Activated CD8-positive, alpha-beta memory T cell treated with anti-CD3 and anti-CD28 coated beads, Interleukin-2, amount 50 U/mL, for 1 hour (primary cell): Measurements from ENCODE around the gene C10orf95.

Experiments used
- DNase-seq: peaks from one replicate; pipeline ENCODE4 v3.0.0-alpha.2; 2020; ENCODE audit errors: extremely low read depth

The C10orf95 gene

DNA sequence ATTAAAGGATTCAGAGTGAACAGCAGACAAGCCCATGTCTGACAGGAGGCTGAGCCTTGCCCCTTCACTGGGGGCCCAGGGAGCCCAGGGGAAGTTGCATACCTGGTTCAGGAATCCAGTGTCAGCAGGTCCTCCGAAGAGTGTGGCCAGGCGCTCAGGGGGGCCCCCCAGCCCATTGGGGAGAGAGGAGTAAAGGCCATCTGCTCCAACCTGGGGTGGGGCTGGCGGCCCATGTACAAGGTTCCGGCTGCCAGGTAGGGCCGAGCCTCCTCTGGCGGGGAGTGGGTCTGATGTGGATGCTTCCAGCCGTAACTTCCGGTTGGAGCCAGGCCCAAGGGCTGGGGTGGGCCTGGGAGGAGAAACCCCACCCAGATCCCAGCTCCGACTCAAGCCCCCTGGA is 35.1 kb downstream of the C10orf95 start:
- DNase-seq: no peak

DNA sequence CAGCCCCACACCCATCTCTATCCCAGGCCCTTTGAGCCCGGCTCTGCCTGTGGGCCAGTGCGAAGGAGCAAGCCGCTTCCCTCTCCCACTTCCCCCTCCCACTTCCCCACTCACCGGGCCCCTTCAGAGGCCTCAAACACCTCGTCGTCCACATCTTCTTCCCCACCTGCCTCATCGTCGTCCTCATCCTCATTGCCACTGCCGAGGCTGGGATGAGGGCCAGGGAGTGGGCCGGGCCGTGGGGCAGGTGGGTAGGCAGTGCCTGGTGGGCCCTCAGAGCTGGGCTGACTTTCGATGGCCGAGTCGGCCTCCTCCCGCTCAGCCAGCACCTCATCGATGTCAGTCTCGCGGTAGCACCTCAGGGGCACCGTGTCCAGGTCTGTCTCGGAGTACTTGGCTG is 36.6 kb downstream of the C10orf95 start:
- DNase-seq: no peak

DNA sequence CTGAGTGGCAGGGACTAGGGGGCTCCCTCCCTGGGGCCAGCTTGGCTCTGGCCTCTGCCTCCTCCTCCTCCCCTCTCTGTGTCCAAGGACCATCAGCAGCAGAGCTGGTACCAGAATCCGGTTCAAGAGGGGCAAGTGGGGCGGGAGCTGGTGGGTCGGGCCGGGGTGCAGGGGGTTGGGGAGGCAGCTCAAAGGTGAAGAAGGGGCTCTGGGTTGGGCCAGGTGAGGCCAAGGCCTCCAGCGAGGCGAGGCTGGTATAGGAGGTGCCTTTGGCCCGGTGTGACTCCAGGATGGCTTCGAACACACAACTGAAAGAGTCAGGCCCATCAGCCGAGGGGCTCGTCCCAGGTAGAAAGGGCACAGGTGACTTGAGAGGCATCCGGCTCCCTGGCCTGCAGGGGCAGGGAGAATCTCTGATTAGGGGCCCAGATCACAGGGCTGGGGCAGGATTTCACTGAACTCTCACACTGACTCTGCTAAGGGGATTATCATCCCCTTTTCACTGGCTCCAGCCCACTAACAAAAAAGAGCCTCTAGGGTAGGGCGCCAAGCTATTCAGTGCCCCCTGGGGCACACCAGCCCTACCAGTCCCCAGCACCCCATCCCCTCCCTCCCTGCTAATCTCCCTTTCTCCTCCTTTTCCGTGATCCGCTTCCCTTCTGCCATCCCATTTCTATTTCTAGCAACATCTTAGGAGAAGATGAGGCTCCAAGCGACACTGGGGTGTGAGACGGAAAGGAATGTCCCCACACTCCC is 37.4 kb downstream of the C10orf95 start:
- DNase-seq: no peak

DNA sequence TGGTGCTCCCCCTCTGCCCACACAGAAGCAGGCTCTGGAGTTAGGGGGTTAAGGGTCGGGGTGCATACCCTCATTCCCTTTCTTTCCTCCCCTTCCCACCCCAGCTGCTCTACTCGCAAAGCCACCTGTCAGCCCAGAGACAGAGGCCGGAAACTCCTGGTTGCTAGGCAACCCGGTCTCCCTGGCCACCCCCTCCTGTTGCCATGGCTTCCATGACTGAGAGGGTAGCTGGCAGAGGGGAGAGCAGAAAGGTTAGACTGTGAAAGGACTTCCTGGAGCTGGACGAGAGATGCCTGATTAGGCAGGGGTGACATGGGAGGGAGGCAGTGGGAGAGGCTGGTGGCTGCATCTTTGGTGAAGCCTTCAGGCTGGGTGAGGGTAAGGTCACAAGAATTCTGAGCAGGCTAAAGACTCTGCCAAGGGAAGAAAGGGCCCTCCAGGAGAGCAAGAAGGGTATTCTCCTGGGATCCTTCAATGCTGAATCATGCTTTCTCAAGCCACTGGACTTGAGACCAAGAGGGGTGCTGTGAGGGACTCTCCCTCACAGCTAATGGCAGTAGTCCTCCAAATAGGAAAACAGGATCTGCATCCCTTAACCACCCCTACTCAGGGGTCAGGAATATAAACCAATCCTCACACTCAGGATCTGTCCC is 38.2 kb downstream of the C10orf95 start:
- no peak for DNase-seq

DNA sequence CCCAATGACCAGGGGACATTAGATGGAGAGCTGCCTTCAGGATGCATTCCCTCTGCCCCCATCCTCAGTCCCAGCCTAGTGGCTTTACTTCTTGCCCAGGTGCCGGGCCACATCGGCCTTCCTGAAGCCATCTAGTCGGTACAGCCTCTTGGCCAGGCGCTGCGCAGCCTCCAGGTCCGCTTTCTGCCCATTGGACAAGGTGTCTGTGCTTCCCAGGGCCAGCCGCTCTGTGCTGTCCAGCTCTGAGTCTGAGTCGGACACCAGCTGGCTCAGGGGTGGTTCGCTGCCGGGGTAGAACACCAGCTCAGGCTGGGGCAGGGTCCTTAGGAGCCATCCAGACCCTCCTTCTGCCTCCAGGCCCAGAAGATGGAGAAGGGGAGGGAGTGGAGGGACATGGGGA is 39.0 kb downstream of the C10orf95 start:
- no peak for DNase-seq

DNA sequence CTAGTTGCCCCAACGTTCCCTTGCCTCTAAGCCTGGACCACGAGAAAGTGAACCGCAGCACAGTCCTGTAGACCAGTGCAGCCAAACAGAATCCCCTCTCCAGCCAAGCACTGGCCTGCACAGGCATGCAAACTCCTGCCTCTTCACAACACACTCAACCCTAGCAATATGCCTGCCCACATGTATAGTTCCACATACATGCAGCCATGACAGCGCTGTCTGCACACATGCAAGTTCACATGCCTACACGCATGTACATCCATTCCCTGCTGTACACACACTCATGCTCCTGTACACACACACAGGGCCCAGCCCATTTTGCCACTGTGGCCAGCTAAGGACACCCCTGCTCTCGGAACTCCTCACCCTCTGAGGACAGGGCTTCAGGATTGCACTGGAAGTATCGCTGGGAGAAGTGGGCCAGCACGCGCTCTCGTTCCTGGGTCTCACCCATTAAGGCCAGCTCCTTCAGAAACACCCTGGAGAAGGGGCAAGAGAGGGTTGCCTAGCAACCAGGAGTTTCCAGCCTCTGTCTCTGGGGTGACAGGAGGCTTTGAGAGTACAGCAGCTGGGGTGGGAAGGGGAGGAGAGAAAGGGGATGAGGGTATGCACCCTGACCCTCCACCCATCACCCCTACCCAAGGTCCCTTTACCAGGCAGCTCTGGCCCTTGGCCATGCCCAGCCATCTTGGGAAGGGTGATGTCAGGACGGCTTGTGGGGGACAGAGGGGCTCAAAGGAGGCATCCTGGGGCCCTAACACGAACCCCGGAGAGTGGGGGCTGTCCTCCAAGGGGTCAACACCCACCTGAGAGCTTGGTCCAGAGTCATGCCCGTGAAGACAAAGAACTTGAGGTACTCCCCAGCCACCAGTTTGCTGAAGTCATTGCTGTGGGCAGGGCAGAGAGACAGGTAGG is 39.7 kb downstream of the C10orf95 start:
- no peak for DNase-seq

DNA sequence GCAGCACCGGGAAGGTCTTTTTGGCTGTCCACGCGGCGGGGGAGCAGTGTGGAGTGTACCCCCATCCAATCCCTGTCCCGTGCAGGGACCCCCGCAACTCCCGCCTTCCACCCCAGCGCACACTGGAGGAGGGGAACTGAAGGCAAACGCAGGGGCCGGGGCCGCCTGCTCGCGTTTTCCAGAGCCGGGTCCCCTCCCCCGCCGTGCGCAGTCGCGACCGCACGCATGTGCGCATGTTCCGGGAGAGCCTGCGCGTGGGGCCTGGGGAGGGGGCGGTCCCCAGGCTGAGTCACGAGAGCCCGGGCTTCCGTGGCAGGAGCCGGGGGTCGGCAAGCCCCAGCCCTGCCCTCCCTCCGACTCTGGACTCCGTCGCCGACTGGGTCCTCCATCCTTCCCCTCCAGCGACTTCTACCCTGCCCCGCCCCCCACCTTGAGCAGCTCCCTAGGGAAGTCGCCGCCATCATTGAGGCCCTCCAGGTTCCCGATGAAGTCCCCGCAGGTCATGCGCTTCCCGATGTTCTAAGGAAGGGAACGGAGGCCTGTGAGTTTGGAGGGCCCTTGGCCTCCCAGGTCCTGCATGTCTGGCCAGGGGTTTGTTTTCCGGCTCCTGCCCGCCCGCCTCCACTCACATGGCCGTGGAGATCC is 40.8 kb downstream of the C10orf95 start:
- DNase-seq: no peak

DNA sequence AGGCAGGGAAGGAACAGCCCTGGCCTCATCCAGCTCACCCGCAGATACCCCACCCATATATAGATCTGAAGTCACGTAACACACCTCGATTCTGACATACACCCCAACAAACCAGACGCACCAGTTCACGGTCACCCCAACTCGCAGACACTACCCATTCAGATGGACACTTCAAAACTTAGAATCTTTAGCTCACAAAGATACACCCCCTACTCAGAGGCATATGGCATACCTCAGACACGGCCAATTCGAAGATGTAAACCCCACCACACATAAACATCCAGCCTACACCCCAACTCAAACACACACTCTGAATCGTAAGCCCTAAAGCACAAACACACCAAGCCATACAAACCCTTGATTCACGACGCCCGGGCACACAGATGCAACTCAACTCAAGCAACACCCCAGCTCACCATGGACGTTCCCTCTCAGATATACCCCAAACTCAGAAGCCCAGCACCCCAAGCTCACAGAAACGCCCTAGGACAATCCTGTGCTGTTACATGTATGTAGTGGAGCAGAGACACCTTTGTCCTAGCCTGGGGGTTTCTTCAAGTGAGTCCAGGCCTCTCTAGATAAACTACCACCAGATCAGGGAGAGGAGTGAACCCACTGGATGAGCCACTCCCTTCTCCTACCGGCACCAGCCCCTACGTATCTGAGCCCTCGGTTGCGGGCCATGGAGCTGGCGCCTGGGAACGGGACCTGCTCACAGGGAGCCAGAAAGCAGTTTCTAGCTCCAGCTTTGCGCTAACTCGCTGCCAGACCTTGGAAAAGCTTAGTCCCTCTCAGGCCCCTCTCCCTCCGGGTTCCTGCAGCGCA is 41.5 kb downstream of the C10orf95 start:
- DNase-seq: no peak

DNA sequence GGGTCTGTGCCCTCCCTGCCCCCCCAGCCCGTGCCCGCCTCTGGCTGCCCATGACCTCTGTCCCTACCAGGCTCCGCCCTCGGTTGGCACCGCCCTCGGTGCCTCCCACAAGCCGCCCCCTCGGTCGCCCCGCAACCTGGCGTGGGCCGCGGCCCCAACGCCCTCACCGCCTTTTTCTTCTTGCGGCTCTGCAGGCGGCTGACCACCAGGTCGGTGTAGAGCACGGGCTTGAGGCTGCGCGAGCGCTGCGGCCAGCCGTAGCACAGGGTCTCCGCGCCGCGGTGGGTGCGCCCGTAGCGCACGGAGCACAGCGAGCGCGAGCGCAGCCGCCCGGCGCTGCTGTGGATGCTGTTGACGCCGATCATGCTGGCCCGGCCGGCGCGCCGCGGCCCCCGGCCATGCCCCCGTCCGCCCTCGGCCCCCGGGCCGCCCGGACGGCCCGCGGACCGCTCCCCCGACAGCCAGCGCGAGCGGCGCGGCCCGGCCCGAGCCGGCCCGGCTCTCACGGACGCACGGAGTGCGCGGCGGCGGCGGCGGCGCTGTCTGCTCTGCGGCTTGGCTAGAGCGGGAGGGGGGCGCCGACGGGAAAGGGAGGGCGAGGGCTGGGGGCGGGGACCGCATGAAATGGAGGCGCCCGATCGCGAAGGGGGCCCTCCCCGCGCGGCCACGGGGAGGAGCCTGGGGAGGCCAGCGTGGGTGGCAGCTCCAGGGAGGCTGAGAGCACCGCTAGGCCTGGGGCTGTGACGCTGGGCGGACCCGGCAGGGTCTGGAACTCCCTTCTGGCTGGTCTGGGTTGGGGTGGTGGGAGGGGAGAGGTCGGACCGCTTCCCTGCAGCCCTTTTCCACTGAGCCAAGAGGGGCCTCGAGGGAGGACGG is 42.4 kb downstream of the C10orf95 start:
- DNase-seq: no peak

DNA sequence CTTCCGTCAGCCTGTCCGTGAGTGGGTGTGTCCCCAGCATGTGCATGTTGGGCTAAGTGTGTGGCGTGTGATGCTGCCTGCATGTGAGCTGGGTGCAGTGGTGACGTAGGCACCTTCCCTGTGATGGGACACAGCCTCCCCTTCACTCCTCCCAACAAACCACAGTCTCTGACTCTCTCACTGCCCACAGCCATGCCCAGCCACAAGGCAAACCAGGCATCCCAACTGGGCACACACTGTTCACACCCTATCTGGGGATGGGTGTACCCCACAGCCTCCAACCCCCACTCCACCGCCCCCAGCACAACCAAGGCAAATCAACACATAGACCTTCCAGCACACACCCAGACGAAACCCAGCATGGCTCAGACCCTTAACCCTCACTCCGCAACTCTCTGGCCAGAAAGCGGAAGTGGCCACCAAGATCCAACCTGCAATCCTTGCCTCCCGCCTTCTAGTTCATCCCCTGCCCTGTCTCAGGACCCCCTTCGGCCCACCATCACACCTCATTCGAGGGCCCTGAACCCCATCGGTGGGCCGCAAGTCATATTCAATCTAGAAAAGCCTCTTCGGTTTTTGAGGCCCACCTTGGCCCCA is 43.1 kb downstream of the C10orf95 start:
- DNase-seq: no peak

DNA sequence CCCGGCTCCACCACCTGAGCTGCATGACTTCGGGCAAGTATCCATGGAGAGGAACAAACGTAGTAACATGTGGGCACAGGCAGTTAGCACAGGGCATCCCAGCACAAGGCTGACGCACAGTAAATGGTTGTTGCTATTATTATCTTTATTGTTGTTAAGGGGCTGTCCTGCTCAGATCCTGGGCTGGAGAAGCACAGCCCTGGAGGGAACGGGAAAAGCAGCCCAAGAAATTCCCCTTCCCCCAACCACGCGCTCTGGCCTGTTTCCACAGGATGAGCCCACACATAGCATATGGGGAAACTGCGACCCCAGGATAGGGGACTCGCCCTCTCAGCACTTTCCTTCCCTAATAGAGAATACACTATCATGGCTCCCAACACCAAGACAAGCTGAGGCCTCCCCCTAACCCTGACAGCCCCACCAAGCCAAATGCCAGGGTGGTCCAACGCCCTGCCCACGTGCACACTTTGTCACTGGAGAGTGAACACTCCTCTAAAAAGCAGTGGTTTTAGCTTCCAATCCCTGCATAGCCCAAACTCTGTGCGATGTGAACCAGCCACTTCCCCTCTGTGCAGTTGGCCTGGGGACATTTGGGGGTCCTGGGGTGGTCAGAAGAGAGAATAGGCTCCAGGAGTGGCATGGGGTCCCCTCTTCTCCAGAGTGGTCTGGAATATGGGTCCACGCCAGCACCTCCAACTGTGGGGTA is 43.8 kb downstream of the C10orf95 start:
- no peak for DNase-seq

DNA sequence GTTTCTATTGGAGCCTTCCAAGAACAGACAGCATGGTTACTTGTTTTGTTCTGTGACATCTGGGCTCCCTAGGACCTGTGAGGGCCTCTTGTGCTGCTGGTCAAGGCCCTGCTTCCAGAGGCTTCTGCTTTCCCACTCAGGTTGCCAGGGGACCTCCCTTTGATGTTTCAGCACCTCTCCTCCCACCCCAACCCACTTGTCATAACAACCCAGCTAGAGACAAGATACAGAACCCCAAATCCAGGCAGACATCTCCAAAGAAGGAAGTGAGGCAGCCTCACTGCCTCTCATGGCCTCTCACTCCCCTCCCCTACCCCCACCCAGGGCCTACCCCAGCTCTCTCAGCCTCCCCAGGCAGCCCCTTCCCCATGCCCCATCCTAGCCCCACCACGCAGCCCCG is 44.5 kb downstream of the C10orf95 start:
- DNase-seq: no peak

DNA sequence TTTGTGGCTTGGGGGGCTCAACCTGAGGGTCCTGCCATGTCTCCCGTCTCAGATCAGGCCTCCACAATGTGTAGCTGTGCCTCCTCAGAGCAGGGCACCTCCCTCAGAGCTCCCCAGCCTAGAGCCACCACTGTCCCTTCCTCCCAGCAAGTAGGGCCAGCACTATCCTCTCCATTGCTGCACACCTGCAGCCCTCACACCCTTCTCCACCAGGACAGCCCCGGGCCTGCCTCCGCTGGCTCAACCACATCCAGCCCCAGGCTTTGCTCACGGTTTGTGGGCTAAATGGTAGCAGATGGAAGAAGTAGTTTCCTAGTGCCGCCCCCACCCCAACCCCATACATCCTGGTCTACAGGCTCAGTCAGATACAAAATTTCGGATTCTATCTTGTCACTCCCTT is 45.7 kb downstream of the C10orf95 start:
- no peak for DNase-seq

DNA sequence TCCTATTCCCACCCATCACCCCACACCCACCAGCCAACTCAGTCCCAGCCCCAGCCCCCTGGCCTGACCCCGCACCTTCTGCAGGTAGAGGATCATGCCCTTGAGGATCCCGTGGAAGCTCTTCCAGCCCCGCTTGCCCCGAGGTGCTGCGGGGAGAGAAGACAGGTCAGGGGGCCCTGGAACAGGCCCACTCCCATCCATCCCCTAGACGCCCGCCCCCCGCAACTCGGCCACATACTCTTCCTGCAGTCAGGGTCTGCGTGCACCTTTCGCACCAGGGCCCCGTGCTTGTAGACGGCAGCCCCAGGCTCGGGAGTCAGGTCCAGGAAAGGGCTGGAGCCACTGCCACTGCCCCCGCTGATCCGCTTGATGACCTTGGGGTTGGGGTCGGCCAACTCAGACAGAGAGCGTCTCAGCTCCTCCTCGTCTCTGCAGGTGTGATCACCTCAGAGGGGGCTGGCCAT is 46.2 kb downstream of the C10orf95 start:
- DNase-seq: no peak

DNA sequence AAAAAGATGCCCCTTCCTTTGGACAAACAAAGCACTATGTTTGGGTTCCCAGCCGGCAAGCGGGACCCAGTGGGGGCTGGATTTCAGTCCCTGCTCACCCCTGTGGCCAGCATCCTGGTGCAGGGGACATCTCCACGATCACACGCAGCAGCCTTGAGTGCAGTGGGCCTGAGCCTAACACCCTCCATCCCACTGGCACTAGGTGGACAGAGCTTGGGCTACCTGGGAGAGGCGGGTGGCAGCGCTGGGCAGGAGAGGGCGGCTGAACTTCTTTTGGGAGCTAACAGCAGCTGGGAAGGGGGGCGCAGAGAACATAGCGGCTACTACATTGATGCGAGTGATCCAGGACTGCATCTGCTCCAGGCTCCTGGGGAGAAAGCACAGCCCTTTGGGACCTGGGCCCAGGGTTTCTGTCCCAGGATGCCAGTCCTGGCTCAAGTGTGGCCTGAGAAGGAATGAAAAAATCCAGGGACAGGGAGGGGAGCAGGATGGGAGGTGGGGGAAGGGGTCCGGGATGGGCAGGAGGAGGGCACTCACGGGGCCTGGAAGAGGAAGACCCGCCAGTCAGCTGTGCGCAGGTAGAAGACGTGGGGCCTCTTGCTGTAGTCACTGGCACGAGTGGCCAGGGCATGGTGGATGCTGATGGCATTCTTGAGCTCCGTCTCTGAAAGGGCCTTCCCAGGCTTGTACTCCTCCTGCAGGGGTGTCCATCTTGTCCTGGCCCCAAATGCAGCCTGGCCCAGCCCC is 46.8 kb downstream of the C10orf95 start:
- DNase-seq: no peak

DNA sequence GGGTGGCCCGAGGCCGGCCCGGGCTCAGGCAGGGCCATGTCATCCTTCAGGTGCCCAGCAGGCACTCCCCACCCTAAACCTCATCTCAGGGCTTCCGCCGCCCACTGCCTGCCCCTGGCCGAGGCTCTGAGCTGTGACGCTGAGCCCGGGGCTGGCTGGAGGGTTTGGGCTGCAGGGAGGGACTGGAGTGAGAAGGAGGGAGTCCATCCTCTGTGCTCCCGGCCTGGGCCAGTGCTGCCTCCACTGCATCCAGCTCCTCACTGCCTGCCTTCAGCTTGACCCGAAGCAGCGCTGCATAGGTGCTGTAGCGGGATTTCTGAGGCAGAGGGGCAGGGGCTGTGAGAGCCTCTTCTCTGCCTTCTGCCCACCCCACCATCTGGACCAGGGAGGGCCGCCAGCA is 48.2 kb downstream of the C10orf95 start:
- no peak for DNase-seq

DNA sequence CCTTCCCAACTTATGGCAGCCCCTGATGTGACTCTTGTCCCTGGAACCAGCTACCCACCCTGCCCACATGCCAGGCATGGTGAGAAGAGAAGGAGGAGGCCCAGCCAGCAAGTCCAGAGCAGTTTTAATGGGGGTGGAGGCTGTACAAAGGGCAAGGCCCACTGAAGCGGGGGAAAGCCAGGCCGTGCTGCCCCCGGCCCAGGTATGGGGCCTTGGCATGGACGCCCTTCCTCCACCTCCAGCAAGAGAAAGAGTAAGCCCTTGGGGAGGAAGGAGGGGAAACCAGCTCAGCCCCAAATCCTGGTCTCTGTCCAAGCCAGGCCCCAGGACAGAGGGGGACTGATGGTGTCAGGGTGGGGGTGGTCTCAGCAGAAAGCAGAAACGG is 48.8 kb downstream of the C10orf95 start:
- DNase-seq: no peak

DNA sequence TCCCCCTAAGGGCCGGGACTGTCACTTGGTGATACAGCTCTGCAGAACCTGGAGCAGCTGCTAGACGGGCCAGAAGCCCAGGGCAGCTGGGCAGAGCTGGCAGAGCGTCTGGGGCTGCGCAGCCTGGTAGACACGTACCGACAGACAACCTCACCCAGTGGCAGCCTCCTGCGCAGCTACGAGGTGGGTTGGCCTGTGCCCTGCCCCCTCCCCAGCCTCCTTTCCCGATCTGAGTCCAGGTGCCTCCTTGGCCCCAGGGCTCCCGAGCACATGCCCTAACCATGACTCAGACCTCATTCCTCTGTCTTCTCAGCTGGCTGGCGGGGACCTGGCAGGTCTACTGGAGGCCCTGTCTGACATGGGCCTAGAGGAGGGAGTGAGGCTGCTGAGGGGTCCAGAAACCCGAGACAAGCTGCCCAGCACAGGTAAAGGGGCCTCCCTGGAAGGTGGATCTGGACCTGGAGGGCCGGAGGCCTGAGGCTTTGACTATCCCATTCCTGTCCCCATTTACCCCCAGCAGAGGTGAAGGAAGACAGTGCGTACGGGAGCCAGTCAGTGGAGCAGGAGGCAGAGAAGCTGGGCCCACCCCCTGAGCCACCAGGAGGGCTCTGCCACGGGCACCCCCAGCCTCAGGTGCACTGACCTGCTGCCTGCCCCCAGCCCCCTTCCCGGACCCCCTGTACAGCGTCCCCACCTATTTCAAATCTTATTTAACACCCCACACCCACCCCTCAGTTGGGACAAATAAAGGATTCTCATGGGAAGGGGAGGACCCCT is 49.4 kb downstream of the C10orf95 start:
- DNase-seq: no peak
